Cortex of kidney (tissue), 1 donor: Measurements from ENCODE around the gene RUNX2.

Experiments
- DNase-seq: peaks from one replicate; lab custom pipeline; 2025; lab: John Stamatoyannopoulos, UW

RUNX2 gene

DNA sequence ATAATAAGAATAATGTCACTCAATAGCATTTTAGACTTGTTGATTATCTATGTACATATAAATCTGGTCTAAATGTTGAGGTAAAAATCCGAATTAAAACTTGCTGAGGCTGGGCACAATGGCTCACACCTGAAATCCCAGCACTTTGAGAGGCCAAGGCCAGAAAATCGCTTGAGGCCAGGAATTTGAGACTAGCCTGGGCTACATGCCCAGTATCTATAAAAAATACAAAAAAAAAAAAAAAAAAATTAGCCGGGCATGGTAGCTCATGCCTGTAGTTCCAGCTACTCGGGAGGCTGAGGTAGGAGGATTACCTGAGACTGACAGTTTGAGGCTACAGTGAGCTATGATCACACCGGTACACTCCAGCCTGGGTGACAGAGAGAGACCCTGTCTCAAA, 83.8 kb downstream of the RUNX2 start:
- DNase-seq = no peak

DNA sequence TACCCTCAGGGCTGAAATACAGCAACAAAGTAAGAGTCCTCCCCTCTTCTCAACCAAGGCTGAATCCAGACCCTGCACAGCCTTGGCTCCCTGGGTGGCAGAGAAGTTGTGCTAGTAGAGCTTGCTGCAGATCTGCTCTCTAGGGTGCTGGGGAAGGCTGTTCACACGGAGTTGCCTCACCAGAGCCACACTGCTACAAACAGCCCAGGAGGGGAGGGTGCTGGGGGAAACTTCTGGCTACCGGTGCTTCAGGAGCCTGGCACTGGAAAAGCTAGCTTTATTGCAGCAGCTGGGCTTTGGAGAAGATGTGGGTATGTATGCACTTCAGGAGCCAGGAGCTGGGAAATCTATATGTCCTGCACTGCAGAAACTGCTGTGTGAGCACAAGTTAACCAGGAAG, 87.2 kb downstream of the RUNX2 start:
- DNase-seq = no peak

DNA sequence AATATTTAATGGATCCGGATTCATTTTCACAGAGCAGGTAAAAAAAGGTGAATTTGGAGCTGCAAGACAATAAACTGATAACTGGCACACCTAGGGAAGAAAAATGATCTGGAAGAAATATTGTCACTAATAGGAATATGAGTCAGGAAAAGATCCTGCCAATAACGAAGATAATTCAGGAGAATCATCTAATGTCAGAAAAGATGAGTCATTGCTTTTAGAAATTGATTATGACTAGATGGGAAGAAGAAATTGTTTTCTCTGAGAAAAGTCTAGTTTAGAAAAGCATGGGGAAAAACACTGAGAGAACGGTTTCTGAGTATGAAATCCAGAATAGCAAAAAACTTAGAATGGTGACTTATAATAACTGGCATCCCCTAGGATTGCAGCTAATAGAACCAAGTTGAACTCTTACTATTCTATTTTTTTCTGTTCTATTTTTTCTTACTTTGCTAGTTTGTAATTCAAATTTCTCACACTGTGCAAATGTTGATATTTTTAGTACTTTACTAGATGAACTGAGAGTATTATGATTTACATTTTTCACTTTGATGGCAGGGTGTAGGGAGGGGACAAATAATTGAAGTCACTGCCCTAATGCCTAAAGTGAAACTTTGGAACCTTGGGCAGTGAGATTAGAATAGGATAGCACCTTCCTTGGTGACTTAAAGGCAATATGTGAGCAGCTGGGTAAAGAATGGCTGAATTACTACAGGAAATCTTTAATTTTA, 87.8 kb downstream of the RUNX2 start:
- DNase-seq = no peak

DNA sequence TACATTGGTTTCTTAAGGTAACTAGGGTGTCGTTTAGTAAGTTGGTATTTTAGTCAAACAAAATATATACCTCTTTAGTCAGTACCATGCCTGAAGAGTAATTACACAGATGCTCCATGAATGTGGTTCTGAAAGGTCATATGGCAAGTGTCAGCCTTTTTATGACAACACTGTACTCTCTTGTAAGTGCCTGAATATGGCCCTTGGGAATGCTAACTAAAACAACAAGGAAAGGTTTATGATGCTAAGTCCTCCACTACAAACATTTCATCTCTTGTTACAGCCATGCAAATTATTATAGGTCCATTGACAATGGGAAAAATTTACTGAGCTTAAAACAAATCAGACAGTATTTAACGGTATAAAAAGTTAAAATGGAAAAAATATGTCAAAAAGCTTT, 88.6 kb downstream of the RUNX2 start:
- DNase-seq = no peak

DNA sequence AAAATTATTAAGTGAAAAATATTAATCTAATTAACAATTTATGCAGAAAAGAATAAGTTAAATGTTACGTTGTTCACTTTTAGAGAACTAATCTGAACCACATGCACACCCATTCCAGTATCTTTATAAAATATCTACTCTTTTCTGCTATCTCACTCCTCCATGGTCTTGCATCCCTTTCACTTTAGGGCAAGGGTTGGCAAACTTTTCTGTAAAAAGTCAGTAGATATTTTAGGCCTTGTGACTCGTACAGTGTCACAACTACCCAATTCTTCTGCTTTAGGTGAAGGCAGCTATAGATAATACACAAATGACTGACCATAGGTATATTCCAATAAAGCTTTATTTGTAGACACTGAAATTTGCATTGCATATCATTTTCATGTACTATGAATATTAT, 89.3 kb downstream of the RUNX2 start:
- no peak for DNase-seq

DNA sequence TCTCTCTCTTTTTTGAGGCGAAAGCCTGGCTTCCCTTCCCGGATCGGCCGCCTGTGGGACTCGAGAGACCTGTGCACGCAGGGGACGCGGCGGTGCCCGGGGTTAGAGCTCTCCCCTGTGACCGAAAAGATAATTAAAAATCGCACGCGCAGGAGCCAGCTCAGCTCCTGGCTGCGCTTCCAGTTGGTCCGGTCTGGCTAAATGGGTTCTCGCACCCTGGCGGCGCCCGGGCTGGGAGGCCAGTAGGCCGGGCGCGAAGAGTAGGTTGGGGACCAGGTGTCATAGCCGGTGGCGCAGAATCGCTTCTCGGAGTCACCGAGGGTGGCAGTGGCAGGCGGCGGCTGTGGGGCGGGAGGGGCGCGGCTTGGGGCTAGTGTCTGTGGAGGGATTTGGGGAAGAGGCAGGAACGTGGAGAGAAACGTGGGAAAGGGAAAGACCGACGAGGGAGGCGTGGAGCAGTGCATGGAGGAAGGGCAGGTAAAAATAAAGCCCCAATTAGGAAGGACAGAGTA, 91.5 kb downstream of the RUNX2 start:
- no peak for DNase-seq

DNA sequence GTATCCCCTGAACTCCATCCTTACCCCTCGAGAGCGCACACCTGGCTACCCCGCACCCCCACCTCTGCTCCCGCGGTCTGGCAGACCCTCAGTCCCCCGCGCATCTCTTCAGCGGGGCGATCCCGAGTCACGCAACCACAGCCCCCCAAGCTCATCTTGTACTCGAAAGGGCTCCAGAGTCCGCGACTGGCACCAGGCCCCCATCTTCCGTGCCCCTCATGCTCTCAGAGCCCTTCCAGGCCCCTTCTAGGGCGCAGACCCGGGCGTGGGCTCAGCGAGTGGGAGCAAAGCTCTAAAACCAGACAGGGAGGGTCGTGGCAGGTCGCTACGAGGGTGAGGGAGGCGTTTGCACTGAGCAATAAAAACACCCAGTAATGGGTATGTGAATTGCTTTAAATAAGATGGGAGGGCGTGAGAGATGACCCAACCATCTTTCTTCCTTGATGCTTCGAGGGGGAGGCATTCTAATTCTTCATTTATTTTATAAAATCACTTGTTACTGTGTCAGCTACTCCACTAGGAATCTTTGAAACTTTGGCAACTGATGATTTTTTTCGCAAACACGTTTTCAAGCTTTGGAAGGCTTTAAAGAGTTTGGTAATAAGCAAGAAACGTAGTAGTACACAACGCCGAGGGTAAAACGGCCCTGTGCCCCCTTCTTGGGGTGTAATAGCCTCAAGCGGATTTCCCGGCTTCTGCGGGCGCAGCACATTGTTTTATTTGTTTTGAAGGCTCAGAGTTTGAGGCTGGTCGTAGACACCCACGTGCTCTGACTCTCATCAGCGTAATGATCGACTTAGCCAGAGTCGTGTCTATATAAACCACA, 92.2 kb downstream of the RUNX2 start:
- DNase-seq = no peak

DNA sequence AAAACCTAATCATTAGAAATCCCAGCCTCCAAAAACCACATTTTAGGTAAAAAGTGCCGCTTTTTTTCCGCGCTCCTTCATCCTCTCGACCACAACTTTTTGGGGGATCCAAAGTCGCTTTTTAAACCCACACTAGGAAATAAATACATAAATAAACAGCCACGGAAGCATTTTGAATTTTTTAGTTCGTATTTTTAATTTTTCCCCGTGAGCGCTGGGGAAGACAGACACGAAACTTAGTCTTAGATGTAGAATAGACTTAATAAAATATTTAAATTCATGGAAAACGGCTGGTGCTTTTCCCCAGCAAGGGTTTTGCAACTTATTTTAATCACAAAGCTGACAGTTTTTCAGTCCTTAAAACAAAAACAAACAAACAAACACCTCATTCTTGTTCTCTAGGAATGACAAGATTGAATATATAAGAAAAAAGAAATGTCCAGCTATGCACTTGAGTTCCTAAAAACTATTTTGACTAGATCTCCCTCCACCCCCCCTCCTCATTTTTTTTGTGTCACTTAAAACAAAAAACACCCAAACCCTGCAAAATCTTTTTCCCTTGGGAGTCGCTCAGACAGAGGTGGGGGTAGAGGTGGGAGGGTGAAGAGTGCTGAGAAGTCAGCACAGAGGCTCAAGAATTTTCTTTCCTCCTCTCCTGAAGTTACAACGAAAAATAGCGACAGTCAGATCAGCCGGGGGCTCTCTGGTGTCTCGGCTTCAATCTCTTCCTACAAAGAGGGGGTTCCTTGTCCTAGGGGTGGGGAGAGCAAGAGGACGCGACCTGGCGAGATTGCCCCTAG, 93.0 kb downstream of the RUNX2 start:
- DNase-seq = no peak

DNA sequence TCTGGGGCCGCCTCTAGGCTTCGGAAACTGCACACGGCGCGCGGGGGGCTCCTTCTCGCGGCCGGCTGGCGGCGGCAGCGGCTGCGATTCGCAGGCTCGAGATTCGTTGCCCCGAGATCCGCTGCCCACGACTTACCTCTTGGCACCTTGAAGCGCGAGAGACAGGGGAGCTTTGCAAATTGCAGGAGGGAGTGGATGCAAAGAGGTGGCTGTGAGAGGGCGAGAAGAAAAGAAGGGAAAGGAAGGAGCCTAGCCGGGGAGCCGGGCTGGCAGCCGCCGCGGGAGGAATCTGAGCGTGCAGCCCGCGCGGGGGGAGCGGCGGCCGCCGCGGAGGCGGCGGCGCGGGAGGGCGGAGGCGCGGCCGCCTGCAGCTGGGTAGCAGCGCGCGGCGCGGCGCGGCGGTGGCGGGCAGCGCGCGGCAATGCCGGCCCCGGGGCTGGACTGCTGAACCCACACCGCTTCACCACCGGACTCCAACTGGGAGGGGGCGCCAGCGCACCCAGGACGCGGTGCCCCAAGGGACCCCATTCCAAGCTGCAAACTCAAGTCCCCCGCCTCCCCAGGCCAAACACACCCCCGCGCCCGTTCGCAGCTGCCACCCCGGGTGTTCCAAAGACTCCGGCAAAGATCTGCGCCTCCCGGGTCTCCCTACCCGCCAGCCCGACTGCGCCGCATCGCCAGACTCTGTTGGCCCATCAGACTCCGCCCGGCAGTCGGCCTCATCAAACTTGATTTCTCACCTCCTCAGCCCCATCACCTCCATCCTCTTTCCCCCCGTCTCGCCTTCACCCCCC, 93.8 kb downstream of the RUNX2 start:
- DNase-seq = no peak

DNA sequence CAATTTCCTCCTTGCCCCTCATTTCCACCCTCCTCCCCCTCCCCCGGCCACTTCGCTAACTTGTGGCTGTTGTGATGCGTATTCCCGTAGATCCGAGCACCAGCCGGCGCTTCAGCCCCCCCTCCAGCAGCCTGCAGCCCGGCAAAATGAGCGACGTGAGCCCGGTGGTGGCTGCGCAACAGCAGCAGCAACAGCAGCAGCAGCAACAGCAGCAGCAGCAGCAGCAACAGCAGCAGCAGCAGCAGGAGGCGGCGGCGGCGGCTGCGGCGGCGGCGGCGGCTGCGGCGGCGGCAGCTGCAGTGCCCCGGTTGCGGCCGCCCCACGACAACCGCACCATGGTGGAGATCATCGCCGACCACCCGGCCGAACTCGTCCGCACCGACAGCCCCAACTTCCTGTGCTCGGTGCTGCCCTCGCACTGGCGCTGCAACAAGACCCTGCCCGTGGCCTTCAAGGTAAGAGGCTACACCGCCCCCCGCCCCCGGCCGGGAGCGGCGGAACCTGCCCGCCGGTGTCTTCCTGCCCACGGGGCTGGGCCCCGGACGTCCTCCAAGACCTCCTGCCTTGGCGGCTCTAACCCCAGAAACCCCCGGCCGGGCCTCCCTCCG, 94.5 kb downstream of the RUNX2 start:
- no peak for DNase-seq

DNA sequence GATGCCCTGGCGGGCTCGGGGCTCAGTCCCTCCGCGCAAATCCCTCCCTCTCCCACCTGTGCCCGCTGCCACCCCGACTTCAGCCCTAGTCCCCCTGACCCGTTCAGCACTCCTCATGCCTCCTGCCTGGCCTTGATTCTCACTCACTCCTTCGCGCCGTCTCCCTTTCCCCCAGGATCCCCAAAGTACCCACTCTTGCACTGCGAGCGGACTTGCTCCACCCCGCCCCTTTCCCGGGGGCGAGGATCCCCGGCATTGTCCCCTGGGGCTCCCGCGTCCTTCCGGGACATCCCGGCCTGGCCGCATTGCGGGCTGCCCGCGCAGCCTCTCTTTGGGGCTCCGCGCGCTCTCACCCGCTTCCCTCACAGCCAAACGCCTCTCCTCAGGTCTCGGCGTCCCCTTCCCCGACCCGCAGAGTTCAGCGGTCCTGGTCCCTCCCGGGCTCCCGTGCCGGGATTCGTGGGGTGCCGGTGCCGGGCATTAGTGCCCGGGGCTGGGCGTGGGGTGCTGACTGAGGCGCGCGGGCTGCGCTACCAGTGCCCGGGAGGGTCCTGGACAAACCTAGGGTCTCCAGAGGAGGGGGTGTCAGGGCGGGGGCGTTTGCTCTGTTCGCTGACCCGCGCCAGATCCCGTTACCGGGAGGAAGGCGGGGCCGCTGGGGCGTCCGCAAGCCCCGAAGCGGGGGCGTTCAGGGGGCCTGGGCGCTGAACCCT, 95.1 kb downstream of the RUNX2 start:
- no peak for DNase-seq

DNA sequence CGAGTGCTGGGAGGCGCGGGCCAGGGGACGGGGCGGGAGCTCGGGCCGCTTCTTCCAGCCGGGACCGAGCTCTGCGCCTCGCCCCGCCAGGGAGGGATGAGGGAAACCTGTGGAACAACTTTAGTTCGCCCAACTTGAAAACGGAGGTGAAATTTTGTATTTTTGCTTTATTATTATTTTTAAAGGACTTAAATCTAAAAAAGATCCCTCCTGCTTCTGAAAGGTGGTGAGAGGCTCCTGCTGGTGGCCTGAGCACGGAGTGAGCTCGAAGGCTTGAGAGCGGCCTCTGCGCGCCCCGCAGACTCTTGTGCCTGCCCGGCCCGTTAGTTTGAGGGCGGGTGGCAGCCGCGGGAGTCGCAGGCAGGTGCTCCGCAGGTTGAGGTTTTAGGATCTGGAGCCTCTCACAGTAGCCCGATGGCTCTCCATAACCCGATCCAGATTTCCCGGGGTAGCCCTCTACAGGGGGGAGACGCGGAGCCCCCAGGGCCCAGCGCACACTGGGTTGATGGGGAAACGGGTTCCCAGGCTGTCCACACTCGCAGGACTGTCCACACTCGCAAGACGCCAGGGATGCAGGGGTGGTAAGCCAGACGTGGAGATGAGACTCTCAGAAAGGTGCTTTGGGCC, 95.8 kb downstream of the RUNX2 start:
- DNase-seq = no peak

DNA sequence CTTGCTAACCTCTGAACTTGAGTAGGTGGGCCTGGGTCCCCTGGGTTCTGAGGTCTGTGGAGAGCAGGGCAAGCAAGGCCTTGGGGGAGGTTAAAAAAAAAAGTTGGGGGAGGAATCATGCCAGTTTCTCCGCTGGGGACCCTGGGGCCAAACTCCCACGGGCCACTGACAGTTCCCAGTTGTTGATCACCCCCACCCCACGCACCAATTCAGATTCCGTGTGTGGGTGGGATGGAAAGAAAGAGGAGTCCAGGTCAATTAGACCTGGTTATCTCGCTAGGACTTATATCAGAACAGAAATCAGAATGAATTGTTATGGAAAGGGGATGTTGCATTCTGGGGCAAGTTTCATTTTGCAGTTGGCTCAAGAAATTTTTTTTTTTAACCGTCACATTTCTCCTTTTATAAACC, 96.3 kb downstream of the RUNX2 start:
- DNase-seq = no peak

DNA sequence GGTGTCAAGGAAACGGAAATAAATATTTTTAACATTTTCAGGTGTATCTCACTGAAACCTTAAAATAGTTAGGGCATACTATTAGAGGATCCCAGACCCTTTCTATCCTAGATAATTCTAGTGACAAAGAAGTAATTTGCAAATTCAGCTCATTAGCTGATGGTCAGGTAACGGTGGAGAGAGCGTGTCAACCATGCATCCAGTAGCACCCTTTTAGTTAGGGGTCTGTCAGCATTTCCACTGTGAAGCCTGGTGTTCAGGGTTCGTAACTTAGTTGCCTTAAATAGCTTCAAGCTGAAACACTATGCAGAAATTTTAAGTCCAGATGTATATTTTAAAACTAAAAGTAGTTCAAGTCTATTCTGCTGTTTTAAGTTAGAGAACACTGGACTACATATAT, 98.1 kb downstream of the RUNX2 start:
- DNase-seq = no peak

DNA sequence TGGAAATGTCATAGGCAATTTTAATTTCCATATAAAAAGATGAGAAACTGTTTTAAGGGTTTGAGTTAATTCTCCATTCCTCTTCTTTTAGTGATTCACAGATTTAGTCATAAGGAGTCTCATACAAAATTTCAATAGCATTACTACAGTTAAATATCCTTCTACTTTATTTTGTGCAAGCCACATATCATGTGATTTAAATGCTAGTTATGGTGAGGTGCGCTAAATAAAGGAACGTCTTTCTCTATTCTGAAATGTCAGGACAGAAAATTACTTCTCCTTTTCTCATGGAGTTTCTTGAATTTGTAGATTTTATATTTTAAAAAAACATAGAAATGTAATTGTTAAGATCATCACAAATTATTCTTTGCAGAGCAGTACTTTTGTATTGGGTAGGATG, 99.6 kb downstream of the RUNX2 start:
- DNase-seq = no peak

DNA sequence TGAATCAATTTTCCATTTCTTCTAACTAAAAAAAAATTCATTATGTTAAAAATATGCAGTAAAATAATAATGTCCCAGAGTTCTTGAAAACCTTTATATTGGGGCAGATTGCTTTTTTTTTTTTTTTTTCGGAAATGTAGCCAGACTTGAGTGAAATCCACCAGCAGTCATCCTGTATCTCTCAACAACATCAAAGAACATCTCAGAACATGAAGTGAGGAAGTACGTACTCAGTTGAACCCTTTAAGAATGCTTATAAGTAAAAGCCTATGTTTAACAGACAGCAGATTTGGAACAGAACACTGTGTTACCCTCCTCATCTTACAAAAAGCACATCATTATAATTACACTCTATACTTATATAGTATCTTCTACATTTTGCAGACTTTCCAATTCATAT, 100.6 kb downstream of the RUNX2 start:
- no peak for DNase-seq

DNA sequence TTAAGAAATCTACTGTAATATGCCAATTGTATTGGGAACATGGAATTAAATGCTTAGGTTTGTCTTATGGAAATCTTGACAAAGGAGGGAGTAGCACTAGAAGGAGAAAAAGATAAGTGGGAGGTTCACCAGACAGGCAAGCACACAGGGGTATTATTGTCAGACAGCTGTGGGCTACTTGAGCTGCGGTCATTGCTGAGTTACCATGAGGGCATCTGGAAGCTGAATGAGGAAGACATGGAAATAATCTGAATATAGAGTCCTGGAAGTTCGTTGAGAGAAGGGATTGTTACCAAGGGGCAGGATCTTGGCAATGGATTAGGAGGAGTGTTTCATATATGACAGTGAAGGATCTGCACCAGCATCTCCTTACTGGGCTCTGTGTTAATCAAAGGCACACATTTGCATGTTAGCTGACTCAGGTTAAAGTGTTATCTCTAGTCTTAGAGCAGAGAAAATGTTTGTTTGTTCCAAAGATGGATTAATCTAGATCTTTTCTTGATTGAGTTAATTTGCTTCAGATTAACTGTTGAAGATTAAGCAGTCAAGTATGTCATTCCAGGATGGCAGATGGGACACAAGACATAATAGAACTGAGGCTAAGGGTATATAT, 102.6 kb downstream of the RUNX2 start:
- DNase-seq = no peak

DNA sequence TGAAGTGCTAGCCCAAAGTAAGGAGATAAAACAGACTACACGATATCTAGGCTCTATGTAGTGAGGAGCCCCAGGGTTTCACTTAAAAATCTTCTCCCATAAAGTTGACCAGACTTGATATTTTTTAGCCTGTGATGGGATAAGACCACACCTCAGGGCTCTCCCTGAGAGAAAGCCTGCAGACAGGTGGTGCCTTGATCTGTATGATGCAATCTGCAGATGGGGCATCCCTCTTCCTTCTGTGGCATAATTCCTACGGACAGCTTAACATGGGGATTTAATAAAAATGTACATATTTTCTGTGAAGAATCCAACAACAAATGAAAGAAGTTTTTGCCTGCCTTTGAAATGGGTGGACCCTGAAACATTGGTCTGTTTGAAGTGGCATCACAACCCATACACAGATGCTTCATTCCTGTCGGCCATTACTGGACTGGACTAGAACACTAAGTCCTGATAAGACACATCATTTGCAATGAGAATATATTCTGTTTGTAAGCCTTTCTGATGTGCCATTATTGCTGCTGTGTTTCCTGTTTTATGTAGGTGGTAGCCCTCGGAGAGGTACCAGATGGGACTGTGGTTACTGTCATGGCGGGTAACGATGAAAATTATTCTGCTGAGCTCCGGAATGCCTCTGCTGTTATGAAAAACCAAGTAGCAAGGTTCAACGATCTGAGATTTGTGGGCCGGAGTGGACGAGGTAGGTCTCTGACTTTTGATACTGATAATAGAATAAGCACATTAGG, 103.4 kb downstream of the RUNX2 start:
- DNase-seq = no peak

DNA sequence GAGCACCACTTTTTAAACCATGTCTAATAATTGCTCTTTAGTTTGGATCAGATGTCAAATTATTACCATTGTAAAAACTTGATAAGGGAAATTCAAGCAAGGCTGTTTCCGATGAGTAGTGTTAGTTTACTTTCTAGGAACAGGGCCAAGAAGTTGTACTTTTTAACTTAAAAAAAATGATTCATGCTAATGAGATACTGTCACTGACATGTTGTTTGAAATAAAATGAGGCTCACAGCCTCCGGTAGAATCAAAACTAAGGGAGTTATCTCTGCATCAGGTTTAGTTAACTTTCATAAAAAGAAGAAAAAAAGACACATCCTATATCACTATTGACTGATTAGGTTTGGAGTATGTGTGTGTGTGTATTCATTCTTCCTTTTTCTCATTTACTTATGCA, 104.8 kb downstream of the RUNX2 start:
- no peak for DNase-seq
